CD4-positive, alpha-beta T cell treated with Interleukin-17A for 1 hour (primary cell): ENCODE results near the gene ENDOG.
A peak's percentile ranks its signal among the peaks of the same experiment; 100 is the strongest.
"Not testable (repeated sequence)": the region's sequence is repeated elsewhere in the genome, so short reads cannot be mapped to it uniquely, and the experiment has no call there.

Experiments used
- DNase-seq: peaks from one replicate; pipeline ENCODE4 v3.0.0-alpha.2; 2020

ENDOG gene

GRCh38 chr9:128829477-128830251 is 11.4 kb downstream of the ENDOG start, which contains the start of gene SPOUT1:
SPOUT1 (minus strand) TSS chr9:128829794; CDS start chr9:128829780, 14 bp downstream.
- DNase-seq = peak; percentile 96

- DNase-seq = no peak
Measured at GRCh38 chr9:128833696-128834095, 15.4 kb downstream of the ENDOG start.

DNA sequence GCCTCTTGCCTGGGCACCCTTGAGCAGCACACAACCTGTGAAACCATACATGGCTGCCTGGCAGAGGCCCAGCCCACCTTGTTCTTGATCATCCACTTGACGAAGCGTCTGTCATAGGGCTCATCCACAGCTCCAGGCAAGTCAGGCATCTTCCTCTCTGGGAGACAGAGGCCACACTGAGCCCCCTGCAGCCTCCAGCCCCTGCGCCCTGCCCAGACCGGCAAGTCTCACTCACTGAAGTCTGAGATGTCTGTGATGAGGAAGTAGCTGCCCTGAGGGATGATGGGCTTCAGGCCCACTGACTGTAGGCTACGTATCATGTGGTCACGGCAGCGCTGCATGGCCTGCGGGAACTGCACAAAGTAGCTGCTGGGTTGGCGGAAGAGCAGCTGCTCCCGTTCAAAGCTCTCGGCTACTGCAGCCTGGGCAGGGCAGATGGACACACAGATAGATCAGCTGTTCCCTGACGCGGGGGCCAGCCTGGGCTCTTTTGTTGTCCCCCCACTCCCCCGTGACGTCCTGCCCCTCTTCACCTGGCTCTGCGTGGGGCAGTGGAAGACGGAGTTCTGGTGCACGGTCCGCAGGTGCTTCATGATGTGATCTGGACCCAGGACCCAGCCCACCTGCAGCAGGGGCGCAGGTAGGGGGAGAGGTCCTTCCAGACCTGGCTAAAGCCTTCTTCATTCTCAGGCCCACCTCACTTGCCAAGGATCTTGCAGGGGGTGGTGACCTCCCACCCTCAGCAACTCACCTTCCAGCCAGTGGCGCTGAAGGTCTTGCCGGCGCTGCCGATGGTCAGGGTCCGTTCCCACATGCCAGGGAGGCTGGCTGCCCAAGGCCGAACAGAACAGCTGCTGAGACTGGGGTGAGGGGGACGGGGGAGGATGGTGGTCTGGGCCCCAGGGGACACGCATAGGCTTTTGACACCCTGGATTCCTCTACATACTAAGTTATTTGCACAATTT is 17.2 kb downstream of the ENDOG start:
- DNase-seq = no peak

GRCh38 chr9:128836509-128837145 is 18.3 kb downstream of the ENDOG start:
- DNase-seq = no peak

DNA sequence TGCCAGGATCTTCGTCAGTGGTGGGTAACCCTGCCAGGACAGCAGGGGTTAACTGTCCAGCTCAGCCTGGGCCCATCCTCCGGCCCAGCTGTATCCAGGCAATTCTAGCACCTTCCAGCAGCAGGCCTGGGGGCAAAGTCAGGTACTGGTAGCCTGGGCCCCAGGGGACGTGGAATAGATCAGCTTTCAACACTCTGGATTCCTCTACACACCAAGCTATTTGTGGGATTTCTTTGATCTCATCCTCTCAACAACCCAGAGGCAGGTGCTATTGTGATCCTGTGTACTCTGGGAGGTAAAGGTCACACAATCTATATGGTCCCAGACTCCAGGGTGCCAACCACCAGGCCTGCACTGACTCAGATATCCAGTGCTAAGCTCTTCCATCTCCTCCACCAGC is 20.0 kb downstream of the ENDOG start:
- DNase-seq = no peak

- no peak for DNase-seq
Measured at GRCh38 chr9:128840524-128840923, 22.2 kb downstream of the ENDOG start.

GRCh38 chr9:128841694-128842492 is 23.6 kb downstream of the ENDOG start:
- no peak for DNase-seq

DNA sequence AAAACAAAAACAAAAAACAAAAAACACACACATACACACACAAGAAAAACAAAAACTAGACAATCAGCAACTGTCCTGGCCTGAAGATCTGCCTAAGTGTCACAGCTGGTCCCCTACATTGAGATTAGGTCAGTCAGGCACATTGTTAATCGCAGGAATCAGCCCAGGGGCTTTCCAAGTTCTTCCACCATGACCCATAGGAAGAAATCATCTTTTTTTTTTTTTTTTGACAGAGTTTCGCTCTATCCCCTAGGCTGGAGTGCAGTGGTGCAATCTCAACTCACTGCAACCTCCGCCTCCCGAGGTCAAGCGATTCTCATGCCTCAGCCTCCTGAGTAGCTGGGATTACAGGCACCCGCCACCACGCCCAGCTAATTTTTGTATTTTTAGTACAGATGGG is 24.9 kb downstream of the ENDOG start:
- DNase-seq = not testable (repeated sequence)

DNA sequence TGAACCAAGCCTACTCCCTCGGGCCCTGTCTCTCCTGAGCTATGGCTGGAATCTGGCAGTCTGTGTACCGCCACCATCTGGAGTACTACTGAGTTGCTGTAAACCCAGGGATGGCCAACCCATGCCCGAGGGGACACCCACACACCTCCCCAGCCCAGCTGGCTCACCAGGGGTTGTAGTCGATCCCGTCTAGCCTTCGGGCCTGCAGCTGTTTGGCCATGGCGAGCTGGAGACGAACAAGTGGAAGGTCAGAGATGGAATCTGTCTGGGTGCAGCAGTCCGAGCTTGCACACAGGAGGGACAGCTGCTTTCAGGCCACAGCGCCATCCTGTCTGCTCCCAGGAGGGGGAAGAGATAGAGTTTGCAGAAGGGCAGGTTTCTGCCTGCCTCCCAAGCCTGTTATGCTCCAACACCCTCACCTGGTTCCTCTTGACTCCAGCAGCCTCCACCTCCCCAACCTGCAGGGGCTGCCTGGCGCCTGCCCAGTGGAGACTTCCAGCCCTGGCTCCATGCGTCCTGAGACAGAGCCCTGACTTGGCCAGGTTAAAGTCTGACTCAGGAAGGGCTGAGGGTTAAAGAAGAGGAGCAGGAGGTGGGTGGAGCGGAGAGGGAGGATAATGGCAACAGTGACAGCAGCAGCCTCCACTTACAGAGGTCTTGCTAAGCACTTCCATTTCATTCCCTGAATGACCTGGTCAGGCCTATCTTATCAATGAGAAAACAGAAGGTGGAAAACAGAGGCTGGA is 27.1 kb downstream of the ENDOG start:
- no peak for DNase-seq

DNA sequence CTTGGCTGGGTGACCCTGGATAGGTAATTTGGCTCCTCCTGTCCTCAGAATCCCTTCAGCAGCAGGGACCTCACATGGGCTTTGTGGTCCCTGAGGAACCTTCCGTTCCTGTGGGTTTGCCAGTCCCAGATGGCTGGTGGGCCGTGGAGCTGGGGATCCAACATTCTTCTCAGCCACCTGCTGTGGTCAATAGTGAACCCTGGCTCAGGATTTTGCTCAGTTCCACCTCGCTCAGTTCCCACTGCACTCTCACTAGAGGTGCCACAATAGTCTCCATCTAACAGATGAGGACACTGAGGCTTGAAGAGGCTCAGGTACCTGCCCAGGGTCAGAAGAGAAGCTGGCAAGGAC is 28.4 kb downstream of the ENDOG start:
- DNase-seq = no peak

GRCh38 chr9:128847803-128848202 is 29.5 kb downstream of the ENDOG start:
- DNase-seq = no peak

GRCh38 chr9:128851024-128851423 is 32.7 kb downstream of the ENDOG start:
- not testable (repeated sequence) for DNase-seq

DNA sequence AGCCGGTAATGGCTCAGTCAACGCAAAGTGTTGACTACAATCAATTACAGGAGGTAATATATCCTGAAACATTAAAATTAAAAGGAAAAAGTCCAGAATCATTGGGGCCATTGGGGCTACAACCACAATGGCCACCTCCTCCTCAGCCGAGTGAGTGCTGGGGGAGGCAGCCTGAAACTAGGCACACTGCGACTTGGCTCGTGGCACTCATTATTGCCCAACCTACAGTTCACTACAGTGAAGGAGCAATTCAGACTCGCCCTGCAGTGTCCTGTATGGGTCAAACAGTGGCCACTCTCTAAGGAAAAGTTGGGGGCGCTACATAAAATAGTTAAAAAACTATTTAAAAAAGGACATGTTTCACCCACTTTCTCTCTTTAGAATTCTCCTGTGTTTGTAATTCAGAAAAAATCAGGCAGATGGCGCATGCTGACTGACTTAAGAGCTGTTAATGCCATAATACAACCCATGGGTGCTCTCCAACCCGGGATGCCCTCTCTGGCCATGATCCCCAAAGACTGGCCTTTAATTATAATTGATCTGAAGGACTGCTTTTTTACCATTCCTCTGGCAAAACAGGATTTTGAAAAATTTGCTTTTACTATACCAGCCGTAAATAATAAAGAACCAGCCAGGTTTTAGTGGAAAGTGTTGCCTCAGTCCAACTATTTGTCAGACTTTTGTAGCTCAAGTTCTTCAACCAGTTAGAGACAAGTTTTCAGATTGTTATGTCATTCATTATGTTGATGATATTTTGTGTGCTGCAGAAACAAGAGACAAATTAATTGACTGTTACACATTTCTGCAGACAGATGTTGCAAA is 33.7 kb downstream of the ENDOG start:
- peak; percentile 30 for DNase-seq

GRCh38 chr9:128852646-128853045 is 34.3 kb downstream of the ENDOG start:
- DNase-seq = not testable (repeated sequence)

DNA sequence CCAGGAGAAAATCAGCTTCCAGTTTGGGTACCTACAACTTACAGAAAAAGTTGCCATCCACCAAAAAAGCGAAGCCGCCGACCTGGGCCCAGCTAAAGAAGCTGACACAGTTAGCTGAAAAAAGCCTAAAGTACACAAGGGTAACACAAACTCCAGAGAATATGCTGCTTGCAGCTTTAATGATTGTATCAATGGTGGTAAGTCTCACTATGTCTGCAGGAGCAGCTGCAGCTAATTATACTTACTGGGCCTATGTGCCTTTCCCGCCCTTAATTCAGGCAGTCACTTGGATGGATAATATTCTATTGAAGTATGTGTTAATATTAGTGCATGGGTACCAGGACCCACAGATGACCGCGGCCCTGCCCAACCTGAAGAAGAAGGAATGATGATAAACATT is 36.2 kb downstream of the ENDOG start:
- not testable (repeated sequence) for DNase-seq

- DNase-seq = not testable (repeated sequence)
Measured at GRCh38 chr9:128858476-128858875, 40.2 kb downstream of the ENDOG start.

DNA sequence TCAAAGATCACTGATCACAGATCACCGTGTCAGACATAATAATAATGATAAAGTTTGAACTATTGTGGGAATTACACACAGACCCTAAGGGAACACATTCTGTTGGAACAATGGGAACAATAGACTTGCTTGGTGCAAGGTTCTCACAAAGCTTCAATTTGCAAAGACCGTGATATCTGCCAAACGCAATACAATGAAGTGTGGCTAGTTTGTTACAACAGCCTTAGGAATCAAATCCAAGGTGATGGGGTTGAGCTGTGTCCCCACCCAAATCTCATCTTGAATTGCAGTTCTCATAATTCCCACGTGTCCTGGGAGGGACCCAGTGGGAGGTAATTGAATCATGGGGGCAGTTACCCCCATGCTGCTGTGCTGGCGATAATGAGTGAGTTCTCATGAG is 42.6 kb downstream of the ENDOG start:
- no peak for DNase-seq

GRCh38 chr9:128861501-128861900 is 43.2 kb downstream of the ENDOG start:
- no peak for DNase-seq

DNA sequence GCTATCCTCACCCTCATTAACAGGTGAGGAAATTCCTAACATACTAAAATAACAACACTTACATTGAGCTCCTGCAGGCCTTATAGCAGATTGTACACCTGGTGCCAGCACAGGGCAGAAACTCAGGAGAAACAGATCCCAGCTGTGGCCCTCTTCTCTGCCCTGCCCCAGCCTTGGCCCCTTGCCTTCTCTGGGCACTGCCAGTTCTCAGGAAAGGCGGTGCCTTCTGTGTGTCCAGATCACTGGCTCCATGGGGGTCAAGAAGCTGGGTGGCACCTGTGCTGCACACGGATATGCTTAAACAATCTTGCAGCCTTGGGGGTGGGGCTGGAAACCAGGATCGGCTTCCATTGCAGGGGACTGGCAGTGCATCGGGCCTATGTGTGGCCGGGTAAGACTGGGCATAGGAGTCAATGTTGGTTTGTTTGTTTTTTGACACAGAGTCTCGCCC is 44.1 kb downstream of the ENDOG start:
- no peak for DNase-seq

DNA sequence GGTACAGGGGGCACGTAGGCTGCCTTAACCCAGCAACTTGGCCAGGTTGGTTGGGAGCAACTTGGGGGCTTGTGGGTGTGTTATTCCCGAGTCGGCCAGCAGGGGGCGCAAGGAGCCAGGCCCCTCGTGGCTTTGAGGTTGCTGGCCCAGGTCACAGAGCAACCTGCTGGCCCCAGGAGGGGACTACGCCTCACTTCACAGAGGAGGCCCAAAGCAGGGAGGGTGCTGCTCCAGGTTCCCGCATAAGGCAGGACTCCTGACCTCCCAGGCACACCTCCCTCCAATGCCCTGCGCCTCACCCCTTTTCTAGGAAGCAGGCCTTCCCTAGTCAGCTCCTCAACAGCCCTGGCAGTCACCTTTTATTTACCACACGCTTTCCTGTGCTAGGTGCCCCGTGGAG is 45.3 kb downstream of the ENDOG start:
- peak; percentile 84 for DNase-seq
